PC-9 (cell line): ENCODE measurements around the gene SLC37A2.

ENCODE experiments used
- EZH2 ChIP-seq: fragments of 200-600 bp; sonication (generic); IDR thresholded peaks from 2 replicates; pipeline ENCODE4 v1.8.0; 2017; ENCODE audit warnings: antibody characterized with exemption, low read depth
- TF ChIP-seq, protein P1 (sequence below): fragments of 200-600 bp; sonication (generic); conservative IDR thresholded peaks from 2 replicates; pipeline ENCODE4 v1.6.1; 2017; ENCODE audit warnings: mixed run types, antibody characterized with exemption, mild to moderate bottlenecking, moderate library complexity

- TF ChIP-seq, protein P1, sequence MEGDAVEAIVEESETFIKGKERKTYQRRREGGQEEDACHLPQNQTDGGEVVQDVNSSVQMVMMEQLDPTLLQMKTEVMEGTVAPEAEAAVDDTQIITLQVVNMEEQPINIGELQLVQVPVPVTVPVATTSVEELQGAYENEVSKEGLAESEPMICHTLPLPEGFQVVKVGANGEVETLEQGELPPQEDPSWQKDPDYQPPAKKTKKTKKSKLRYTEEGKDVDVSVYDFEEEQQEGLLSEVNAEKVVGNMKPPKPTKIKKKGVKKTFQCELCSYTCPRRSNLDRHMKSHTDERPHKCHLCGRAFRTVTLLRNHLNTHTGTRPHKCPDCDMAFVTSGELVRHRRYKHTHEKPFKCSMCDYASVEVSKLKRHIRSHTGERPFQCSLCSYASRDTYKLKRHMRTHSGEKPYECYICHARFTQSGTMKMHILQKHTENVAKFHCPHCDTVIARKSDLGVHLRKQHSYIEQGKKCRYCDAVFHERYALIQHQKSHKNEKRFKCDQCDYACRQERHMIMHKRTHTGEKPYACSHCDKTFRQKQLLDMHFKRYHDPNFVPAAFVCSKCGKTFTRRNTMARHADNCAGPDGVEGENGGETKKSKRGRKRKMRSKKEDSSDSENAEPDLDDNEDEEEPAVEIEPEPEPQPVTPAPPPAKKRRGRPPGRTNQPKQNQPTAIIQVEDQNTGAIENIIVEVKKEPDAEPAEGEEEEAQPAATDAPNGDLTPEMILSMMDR: no peak
- TF ChIP-seq EZH2: no peak
Observed at GRCh38 chr11:125111001-125111342, 47.9 kb downstream of the SLC37A2 start.
